Measurements from ENCODE around the gene GPR15LG.

- TF ChIP-seq CTCF (IDR thresholded peaks at IDR 0.05; ENCODE audit: low read length) (no peak), EZH2 (IDR thresholded peaks at IDR 0.05; ENCODE audit: borderline replicate concordance, low read length) (no peak)
Observed at GRCh38 chr10:84195044-84195830, 21.6 kb downstream of the GPR15LG start.
